AG04450 (cell line): ENCODE results near the gene BORCS6. TPM values are rescaled to one million over a fixed set of nuclear protein-coding genes. Genes with fewer than 3 reads are reported as not detected.

ENCODE experiments used
- CTCF ChIA-PET: fragments of 300-600, 350-600 bp; formaldehyde crosslinking; extraction: SDS; loops from one replicate; lab custom pipeline; 2022; ENCODE audit warnings: antibody characterized with exemption, inconsistent platforms; lab: Charles Lee
- POLR2A ChIA-PET: fragments of 350-600 bp; formaldehyde crosslinking; extraction: SDS; loops from one replicate; lab custom pipeline; 2021; ENCODE audit warnings: antibody characterized with exemption, inconsistent platforms; lab: Yijun Ruan, JAX
- DNase-seq: peaks from one replicate; pipeline ENCODE4 v3.0.0-alpha.2; 2011; ENCODE audit warnings: low read depth, low spot score
- H3K27ac ChIP-seq: one replicate; pipeline ENCODE4 v1.5.1; 2012; ENCODE audit warnings: low read depth, low read length, control low read depth
- H3K27me3 ChIP-seq: one replicate; pipeline ENCODE4 v1.6.0; 2012; ENCODE audit warnings: low read length; ENCODE audit not compliant: control insufficient read depth, insufficient read depth
- H3K4me3 ChIP-seq: 2 replicates; pipeline ENCODE4 v1.5.1; 2011; ENCODE audit warnings: mild to moderate bottlenecking, low read depth, low read length, control low read depth
- H3K9me3 ChIP-seq: 2 replicates; pipeline ENCODE4 v1.5.1; 2012; ENCODE audit warnings: low read length; ENCODE audit not compliant: control insufficient read depth, insufficient read depth
- CTCF ChIP-seq: IDR thresholded peaks from 2 replicates; pipeline ENCODE4 v1.5.1; 2011; ENCODE audit warnings: low read depth, low read length, control low read depth, inconsistent platforms
- polyA plus RNA-seq: library from polyadenylated mRNA; depleted of rRNA; stranded (reverse); fragments of >200 nt; gene quantifications from 2 replicates; pipeline ENCODE4 v1.2.3, GENCODE V29; 2011

Gene BORCS6
- polyA plus RNA-seq, 1 experiment: 2.3 TPM

- ChIA-PET POLR2A (interaction anchor here (0.7 to 3.0 kb wide), 5 partner anchors 13 to 644 kb away, joined by 3 to 14 read pairs (median 4); no protein-coding TSS in a partner anchor), CTCF (interaction anchor here (1.4 kb wide), 1 partner anchor 34 kb away, joined by 4 read pairs; the partner anchor contains the start of gene ALOXE3)
Measured at GRCh38 chr17:8153031-8153451, 36.9 kb downstream of the BORCS6 start.

GRCh38 chr17:8152112-8152775, 37.7 kb downstream of the BORCS6 start, which contains the start of gene PER1:
PER1 (minus strand) TSS chr17:8152404; CDS start chr17:8150706, 1,698 bp downstream.
- peak; percentile 78 for DNase-seq
- Histone ChIP-seq H3K27ac (peak within 1 kb of the TSS; percentile 100), H3K9me3 (no peaks in the 10 kb centered on the region; the same call in 1 of the 2 replicates), H3K27me3 (no peaks in the 10 kb centered on the region), H3K4me3 (peak within 1 kb of the TSS; percentile 92)
- CTCF ChIA-PET: no interaction called here
- POLR2A ChIA-PET: interaction anchor here (0.5 to 3.0 kb wide), 4 partner anchors 12 to 36 kb away, joined by 3 to 14 read pairs (median 4); no protein-coding TSS in a partner anchor
- TF ChIP-seq CTCF: no peak

More at GRCh38 chr17:8153031-8153451, 36.9 kb downstream of the BORCS6 start:
- DNase-seq: no peak
- H3K9me3 ChIP-seq: no peaks in the 10 kb centered on the region; the same call in 1 of the 2 replicates
- H3K4me3 ChIP-seq: no peak overlapping the region
- peak overlapping the region; percentile 100 for H3K27ac ChIP-seq
- TF ChIP-seq CTCF: no peak
- no peaks in the 10 kb centered on the region for H3K27me3 ChIP-seq

- Histone ChIP-seq H3K27me3 (no peaks in the 10 kb centered on the region), H3K9me3 (no peaks in the 10 kb centered on the region; the same call in 1 of the 2 replicates), H3K4me3 (peak overlapping the region; percentile 92), H3K27ac (peak overlapping the region; percentile 95)
- ChIA-PET CTCF (interaction anchor here (1.1 kb wide), 1 partner anchor 33 kb away, joined by 5 read pairs; the partner anchor contains the start of gene ALOXE3), POLR2A (interaction anchor here (0.5 to 3.0 kb wide), 7 partner anchors 12 to 36 kb away, joined by 3 to 18 read pairs (median 4); no protein-coding TSS in a partner anchor)
- TF ChIP-seq CTCF: no peak
- DNase-seq: no peak
Measured at GRCh38 chr17:8151641-8152111, 38.3 kb downstream of the BORCS6 start.

GRCh38 chr17:8151120-8151640, 38.8 kb downstream of the BORCS6 start:
- POLR2A ChIA-PET: interaction anchor here (0.8 to 2.4 kb wide), 3 partner anchors 11 to 32 kb away, joined by 3 to 18 read pairs (median 4); no protein-coding TSS in a partner anchor

More at GRCh38 chr17:8151120-8151640, 38.8 kb downstream of the BORCS6 start:
- Histone ChIP-seq H3K9me3 (no peaks in the 10 kb centered on the region; the same call in 1 of the 2 replicates), H3K4me3 (peak overlapping the region; percentile 92), H3K27ac (peak overlapping the region; percentile 95), H3K27me3 (no peaks in the 10 kb centered on the region)
- no peak for TF ChIP-seq CTCF
- peak; percentile 63 for DNase-seq
- CTCF ChIA-PET: interaction anchor here (1.1 kb wide), 1 partner anchor 32 kb away, joined by 5 read pairs; the partner anchor contains the start of gene ALOXE3
